Activated CD4-positive, alpha-beta T cell treated with anti-CD3 and anti-CD28 coated beads for 48 hours (primary cell): ENCODE results near the gene ASIC1.
A peak's percentile ranks its signal among the peaks of the same experiment; 100 is the strongest.
"Not testable (repeated sequence)": the region's sequence is repeated elsewhere in the genome, so short reads cannot be mapped to it uniquely, and the experiment has no call there.

Experiments
- DNase-seq: peaks from one replicate; pipeline ENCODE4 v3.0.0-alpha.2; 2020

Gene ASIC1

DNA sequence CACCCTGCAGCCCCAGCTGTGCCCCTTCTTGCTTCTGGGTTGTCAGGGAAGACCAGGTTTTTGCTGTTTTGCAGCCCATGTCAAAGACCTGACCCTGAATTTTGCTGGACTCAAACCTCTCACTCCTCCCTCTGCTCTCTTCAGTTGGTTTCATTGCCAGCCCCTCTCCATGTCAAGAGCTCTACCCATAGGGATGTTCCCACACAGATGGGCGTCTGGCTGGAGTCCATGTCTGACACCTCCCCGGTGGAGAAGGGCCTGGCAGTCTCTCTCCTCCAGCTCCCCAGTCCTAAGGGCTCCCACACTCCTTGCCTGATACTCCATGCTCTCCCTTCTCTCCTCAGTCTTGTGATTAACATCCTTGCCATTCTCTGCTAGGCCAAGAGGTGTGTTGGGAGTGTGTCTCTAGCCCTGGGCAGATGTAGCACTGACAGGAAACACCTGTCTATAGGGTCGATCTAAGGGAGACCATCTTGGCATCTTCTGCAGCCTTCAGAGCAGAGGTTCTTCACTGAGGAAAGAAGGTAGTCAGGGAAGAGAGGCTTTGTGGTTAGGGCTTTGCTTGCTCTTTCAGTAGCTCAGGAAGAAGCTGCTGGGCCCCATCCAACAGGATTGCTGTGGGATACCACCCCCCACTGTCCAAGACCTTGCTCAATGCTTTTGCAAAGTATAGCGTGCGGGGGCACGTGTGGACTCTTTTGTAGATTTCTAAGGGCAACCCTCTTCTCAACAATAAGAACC is 4.7 kb downstream of the ASIC1 start:
- no peak for DNase-seq

- no peak for DNase-seq
Observed at GRCh38 chr12:50062728-50063460, 5.5 kb downstream of the ASIC1 start.

DNA sequence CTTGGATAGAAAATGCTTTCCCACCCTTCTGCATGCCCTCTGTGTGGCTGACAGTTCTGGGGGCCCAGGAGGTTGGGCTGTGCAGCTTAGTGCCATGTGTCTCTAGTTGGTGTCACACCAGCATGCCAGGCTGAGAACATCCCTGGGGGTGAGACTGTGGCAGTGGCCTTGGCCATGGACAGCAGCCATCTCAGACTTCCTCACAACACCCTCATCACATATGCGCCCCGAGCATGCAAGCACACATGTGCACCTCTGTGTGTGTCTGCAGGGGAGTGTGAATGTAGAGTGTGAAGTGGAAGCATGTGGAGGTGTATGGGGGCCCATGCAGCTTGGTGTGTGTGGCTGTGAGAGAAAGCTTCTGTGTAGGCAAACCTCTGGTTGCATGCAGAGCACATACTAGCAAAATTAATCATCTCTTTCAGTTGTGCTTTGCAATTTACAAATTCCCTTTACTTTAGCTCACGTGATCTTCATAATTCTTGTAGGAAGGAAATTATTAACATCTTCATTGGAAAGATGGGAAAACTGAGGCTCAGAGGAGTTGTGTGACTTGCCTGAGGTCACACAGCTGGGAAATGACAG is 8.4 kb downstream of the ASIC1 start:
- DNase-seq, result no peak

DNA sequence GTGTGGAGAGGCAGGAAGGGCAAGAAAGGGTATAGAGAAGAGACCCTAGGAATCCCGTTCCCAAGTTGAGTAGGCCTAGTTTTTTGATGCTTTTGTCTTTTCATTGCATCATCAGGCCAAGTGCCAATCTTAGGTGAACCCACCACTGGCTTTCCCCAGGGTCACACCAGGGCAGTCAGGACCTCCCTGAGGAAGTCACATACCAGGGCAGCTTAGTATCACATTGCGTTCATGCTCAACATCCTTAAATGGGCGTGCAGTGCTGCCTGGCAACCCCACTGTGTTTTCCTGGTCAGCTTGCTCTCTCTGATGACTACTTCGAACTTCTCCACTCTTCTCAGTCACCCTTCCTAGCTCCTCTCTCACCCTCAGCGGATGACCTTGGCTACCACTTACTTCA is 9.0 kb downstream of the ASIC1 start:
- DNase-seq, result no peak

DNA sequence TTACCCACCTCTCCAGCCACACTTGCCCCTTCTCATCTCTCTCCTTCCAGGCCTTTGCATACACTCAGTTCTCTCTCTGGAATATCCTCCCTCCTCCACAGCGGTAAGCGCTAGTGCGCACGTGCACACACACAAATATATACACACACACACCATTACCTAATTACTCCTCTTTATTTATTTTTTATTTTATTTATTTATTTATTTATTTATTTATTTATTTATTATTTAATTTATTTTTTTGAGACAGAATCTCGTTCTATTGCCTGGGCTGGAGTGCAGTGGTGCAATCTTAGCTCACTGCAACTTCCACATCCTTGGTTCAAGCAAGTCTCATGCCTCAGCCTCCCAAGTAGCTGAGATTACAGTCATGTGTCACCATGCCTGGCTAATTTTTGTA is 11.7 kb downstream of the ASIC1 start:
- no peak for DNase-seq

- DNase-seq, result no peak
Observed at GRCh38 chr12:50069539-50069938, 12.1 kb downstream of the ASIC1 start.

- peak; percentile 79 for DNase-seq
Observed at GRCh38 chr12:50070314-50071060, 13.1 kb downstream of the ASIC1 start.

DNA sequence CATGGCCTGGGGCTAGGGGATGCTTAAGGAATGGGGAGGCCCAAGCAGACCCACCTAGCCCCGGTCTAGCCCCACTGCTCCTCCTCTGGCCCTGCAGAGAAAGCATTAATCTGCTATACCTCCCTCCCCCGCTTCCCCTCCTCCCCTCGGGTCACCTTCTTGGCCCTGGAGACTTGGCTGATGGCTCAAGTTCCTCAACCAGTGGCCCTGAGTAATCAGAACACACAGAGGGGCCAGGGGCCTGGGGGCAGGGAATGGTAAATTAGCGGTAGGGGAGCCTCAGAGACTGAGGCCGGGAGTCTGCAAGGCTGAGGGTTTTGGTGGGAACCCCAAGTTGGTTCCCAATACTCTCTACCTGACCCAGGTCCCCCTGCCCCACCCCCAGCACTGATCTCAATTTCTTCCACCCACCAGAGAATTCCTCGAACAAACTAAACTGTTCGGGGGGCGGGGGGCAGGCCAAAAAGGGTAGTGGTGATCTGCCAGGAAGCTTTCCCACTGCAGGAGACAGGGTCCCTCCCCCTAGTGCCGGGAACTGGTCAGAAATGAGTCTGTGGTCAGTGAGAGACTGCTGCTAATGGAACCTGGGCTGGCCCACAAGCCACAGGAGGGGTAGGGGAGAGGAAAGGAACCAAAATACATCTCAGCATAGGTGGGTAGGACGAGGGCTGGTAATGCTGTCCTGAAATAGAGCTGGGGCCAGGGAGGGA is 15.0 kb downstream of the ASIC1 start:
- no peak for DNase-seq

DNA sequence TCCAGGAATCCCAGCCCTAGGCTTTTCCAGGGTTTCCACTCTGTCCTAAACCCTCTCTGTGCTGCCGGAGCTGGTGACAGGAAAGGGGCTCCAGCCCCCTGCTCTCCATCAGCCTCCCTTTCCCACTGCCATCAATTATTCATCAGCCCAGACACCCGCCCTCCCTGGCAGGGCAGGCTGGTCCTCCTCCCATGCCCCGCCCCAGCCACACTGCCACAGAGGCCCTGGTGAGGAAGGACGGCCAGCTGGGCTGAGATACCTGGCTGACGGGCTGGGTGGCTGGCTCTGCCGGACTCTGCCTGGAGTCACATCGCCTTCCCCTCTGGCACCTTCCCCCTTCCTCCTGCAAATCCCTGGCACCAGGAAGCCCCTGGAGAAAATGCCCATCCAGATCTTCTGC is 15.8 kb downstream of the ASIC1 start:
- DNase-seq, result no peak

GRCh38 chr12:50073712-50074111 is 16.3 kb downstream of the ASIC1 start:
- no peak for DNase-seq

GRCh38 chr12:50074936-50075807 is 17.8 kb downstream of the ASIC1 start:
- DNase-seq, result peak; percentile 87

GRCh38 chr12:50075808-50076170 is 18.4 kb downstream of the ASIC1 start:
- no peak for DNase-seq

DNA sequence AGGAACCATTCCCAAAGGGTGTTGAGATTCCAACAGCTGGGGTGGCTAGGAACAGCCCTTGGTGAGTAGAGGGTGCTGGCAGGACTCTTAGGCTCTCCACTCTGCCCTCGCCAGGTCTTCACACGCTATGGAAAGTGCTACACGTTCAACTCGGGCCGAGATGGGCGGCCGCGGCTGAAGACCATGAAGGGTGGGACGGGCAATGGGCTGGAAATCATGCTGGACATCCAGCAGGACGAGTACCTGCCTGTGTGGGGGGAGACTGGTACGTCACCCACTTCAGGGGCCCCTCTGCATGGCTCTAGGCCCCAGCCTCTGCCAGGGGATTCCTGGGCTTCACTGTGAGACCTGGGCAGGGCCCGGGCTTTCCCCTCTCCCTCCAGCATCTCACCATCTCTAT is 19.7 kb downstream of the ASIC1 start:
- no peak for DNase-seq

GRCh38 chr12:50078281-50078680 is 20.9 kb downstream of the ASIC1 start:
- no peak for DNase-seq

DNA sequence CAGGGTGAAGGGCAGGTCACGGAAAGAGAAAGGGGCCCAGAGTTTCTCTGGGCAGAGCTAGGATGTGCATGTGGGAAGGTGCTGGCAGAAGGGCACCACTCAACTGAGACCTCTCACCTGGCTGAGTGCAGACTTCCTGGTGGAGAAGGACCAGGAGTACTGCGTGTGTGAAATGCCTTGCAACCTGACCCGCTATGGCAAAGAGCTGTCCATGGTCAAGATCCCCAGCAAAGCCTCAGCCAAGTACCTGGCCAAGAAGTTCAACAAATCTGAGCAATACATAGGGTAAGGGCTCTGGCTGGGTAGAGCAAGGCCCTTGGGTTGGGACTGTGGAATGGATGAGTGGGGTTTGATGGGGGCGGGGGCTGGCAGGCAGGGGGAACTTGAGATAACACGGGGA is 22.4 kb downstream of the ASIC1 start:
- no peak for DNase-seq

GRCh38 chr12:50081096-50081808 is 23.9 kb downstream of the ASIC1 start:
- DNase-seq, result no peak

DNA sequence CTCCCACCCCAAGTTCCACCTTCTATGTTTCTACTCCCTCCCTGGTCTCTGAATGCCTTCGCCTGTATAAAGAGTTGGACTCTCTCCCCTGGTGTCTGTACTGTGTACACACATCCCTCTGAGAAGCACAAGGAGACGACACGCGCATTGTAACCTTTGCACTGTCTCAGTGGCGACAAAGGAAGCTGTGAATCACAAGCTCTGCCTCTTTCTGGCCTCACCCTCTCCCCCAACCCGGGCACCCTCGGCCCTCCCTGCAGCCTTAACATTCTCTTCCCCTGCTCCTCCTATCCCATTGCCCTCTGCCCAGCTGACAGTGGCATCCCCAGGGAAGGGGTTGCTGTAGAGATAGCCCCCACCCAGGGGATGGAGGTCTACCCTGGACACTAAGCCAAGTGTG is 25.2 kb downstream of the ASIC1 start:
- DNase-seq, result peak; percentile 38

- DNase-seq, result no peak
Observed at GRCh38 chr12:50083301-50083700, 25.9 kb downstream of the ASIC1 start.

DNA sequence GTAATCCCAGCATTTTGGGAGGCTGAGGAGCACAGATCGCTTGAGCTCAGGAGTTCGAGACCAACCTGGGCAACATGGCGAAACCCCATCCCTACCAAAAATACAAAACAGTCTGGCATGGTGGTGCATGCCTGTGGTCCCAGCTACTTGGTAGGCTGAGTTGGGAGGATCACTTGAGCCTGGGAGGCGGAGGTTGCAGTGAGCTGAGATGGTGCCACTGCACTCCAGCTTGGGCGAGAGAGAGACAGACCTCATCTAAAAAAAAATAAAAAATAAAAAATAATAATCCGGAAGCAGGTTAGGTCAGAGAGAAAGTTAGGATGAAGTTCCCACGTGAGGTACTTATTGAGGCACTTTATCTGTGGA is 27.0 kb downstream of the ASIC1 start:
- not testable (repeated sequence) for DNase-seq

DNA sequence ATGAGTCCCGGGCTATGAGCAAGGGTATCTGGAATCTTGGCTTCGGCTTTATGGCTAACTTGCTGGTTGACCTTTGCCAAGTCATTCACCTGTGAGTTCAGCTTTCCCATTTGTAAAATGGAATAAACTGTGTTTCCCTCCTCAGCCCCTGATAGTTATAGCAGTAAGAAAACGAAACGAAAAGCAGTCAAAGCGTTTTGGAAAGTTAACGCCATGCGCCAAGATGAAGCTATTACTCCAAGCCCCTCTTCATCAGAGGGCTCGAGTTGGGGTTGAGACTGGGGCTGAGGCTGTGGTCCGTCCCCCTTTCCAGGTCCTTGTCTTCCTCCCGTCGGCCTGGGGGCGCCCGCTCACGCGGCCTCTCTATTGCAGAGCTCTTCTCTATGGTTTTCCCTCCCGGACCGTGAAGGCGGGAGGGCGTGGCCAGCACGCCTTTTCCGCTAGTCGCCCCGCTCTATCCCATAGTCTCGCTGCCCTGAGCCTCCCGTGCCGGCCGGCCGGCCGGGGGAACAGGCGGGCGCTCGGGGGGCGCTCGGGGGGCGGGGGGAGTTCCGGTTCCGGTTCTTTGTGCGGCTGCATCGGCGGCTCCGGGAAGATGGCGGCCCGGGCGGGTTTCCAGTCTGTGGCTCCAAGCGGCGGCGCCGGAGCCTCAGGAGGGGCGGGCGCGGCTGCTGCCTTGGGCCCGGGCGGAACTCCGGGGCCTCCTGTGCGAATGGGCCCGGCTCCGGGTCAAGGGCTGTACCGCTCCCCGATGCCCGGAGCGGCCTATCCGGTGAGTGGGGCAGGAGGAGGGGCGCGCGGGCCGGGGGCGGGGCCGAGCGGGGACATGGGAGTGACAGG is 27.6 kb downstream of the ASIC1 start, which contains the start of gene SMARCD1:
Gene SMARCD1, plus strand, starts transcription at position 568 of the 840 bp plus-strand sequence. Its CDS starts 28 bp downstream, at position 596.
- peak; percentile 90 for DNase-seq
